HG03521 (cell line): ENCODE measurements around the gene SPSB2.
A peak's percentile ranks its signal among the peaks of the same experiment; 100 is the strongest.

Experiments
- ATAC-seq: cut with Tn5 transposase; IDR thresholded peaks from one replicate; pipeline ENCODE4 v1.9.1; 2021; ENCODE audit warnings: mild to moderate bottlenecking, moderate library complexity; ENCODE audit not compliant: unreplicated experiment

The SPSB2 gene

GRCh38 chr12:6852651-6853354 is 20.3 kb downstream of the SPSB2 start:
- ATAC-seq, result no peak

GRCh38 chr12:6851921-6852650 is 21.0 kb downstream of the SPSB2 start, which contains the start of gene USP5:
Gene USP5, plus strand, starts transcription at chr12:6852150. Its CDS starts 30 bp downstream, at chr12:6852180.
- peak; percentile 69 for ATAC-seq

- ATAC-seq, result peak; percentile 47
These were observed 21.8 kb downstream of the SPSB2 start, which contains the start of gene CDCA3 for GRCh38 chr12:6851153-6851920. Gene CDCA3, minus strand, starts transcription at chr12:6851286. Its CDS starts 334 bp downstream, at chr12:6850952.

GRCh38 chr12:6850796-6851152 is 22.3 kb downstream of the SPSB2 start:
- no peak for ATAC-seq

- ATAC-seq, result no peak
These were observed 23.0 kb downstream of the SPSB2 start for GRCh38 chr12:6849976-6850560.

GRCh38 chr12:6849427-6849826 is 23.7 kb downstream of the SPSB2 start:
- ATAC-seq, result no peak

GRCh38 chr12:6847676-6848075 is 25.4 kb downstream of the SPSB2 start:
- no peak for ATAC-seq

GRCh38 chr12:6846316-6846869 is 26.7 kb downstream of the SPSB2 start:
- ATAC-seq, result no peak

GRCh38 chr12:6845395-6845794 is 27.7 kb downstream of the SPSB2 start:
- ATAC-seq, result no peak

GRCh38 chr12:6843118-6843902 is 29.8 kb downstream of the SPSB2 start:
- no peak for ATAC-seq

- ATAC-seq, result no peak
These were observed 31.0 kb downstream of the SPSB2 start for GRCh38 chr12:6842075-6842474.

- ATAC-seq, result no peak
These were observed 32.2 kb downstream of the SPSB2 start, which contains the start of gene GNB3 for GRCh38 chr12:6840761-6841515. Gene GNB3, plus strand, starts transcription at chr12:6840925. Its CDS starts 363 bp downstream, at chr12:6841288.

- no peak for ATAC-seq
These were observed 32.8 kb downstream of the SPSB2 start for GRCh38 chr12:6840330-6840729.

GRCh38 chr12:6839482-6840201 is 33.5 kb downstream of the SPSB2 start:
- peak; percentile 75 for ATAC-seq

GRCh38 chr12:6838854-6839253 is 34.2 kb downstream of the SPSB2 start:
- ATAC-seq, result no peak

GRCh38 chr12:6837370-6838060 is 35.6 kb downstream of the SPSB2 start:
- no peak for ATAC-seq

GRCh38 chr12:6836851-6837250 is 36.3 kb downstream of the SPSB2 start:
- ATAC-seq, result no peak

- ATAC-seq, result no peak
These were observed 38.2 kb downstream of the SPSB2 start for GRCh38 chr12:6834873-6835272.
